ENCODE results near the gene GCLM. TPM values are rescaled to one million over a fixed set of nuclear protein-coding genes. Genes with fewer than 3 reads are reported as not detected.

The GCLM gene
- total and polyA plus RNA-seq, 12 donors = 1.9 to 15.5 (median 10.1) TPM

DNA sequence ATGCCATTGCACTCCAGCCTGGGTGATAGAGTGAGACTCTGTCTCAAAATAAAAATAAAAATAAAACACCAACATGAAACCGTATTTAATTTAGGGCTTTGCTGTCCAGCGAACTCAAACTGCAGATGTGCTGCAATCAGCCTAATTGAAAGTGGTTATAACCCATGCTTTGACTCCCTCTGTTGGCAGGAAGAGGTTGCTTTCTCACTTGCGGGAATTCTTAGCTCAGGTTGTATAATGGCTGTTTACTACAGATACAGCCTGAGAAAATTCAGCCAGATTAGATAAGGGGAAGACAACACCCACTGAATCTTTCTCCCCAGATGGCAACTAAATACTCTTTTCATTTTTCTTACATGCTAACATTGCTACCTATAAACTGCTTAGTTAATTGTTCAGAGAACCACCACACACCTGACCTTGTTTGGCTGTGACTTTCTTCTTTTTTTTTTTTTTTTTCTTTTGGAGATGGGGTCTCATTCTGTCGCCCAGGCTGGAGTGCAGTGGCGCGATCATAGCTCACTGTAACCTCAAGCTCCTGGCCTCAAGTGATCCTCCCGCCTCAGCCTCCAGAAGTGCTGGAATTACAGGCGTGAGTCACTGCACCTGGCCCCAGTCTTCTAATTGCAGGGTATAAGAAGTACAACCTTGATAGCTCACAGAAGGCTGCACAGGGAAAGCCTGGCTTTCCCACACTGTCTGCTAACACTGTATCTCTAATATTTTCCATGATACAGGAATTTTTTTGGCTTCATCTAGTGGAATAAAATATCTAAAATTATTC, 64.8 kb downstream of the GCLM start:
- Histone ChIP-seq H3K4me1 (peaks cover 4 to 40% (median 30%) of the 10 kb centered on the region in 9 donors), H3K36me3 (peaks cover 0 to 12% (median 0%) of the 10 kb centered on the region in 9 donors), H3K9me3 (no peaks in the 10 kb centered on the region), H3K4me3 (no peak overlapping the region), H3K27me3 (no peaks in the 10 kb centered on the region), H3K27ac (peak overlapping the region in 5 of 10 donors; percentile 3 to 98 (median 45))
- TF ChIP-seq, protein P1, sequence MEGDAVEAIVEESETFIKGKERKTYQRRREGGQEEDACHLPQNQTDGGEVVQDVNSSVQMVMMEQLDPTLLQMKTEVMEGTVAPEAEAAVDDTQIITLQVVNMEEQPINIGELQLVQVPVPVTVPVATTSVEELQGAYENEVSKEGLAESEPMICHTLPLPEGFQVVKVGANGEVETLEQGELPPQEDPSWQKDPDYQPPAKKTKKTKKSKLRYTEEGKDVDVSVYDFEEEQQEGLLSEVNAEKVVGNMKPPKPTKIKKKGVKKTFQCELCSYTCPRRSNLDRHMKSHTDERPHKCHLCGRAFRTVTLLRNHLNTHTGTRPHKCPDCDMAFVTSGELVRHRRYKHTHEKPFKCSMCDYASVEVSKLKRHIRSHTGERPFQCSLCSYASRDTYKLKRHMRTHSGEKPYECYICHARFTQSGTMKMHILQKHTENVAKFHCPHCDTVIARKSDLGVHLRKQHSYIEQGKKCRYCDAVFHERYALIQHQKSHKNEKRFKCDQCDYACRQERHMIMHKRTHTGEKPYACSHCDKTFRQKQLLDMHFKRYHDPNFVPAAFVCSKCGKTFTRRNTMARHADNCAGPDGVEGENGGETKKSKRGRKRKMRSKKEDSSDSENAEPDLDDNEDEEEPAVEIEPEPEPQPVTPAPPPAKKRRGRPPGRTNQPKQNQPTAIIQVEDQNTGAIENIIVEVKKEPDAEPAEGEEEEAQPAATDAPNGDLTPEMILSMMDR (IDR thresholded peaks at IDR 0.05) = peak; percentile 61 to 87 (median 73)
- ATAC-seq (peak in 1 of 8 donors; percentile 23), DNase-seq (peak in 1 of 2 donors; percentile 62)
- intact Hi-C loops (cut with DNase I) = loop anchor here (2.0 to 10.0 kb wide), 14 partner anchors 37 to 542 kb away; partner anchors contain the start of genes DR1 (in 2 of the 10) and FNBP1L (in 2 of the 10)
- 50 to 51% methylated on average over 8 of the region's 8 CpGs for WGBS, 2 donors

DNA sequence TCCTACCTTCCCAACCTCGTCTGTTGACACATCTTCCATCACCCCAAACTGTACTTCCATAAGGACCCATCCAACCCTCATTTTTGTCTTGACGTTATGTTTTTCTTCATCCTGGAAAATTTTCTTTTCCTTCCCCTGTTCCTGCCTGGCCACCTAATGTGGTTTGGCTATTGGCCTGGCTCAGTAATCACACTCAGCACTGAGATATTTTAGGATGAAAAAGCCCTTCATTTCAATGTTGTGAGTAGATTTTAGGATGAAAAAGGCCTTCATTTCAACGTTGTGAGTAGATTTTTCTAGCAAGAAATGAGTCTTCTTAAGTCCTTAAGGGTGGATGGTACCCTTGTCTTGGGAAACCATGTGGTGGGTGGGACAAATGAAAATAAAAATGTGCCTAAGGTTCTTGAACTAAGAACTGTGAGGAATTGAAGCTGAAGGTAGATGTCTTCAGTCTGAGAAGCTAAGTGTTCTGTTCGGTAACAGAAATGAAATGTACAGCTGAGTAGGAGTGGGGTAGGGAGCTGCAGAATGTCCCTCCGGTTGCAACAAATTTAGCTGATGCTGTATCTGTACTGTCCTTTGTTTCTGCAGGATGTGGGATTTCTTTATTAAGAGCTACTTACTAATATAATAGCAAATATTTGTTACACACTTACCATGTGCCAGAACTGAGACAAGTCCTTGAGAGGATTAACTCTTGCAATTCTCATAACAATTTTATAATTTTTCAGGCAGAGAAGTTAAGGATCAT, 66.3 kb downstream of the GCLM start:
- ATAC-seq = no peak
- Histone ChIP-seq H3K4me1 (peaks cover 4 to 39% (median 23%) of the 10 kb centered on the region in 9 donors), H3K27me3 (no peaks in the 10 kb centered on the region), H3K27ac (no peak overlapping the region), H3K4me3 (no peak overlapping the region), H3K9me3 (no peaks in the 10 kb centered on the region), H3K36me3 (peaks cover 0 to 12% (median 0%) of the 10 kb centered on the region in 9 donors)
- TF ChIP-seq, protein P1 (IDR thresholded peaks at IDR 0.05) = no peak
- intact Hi-C loops (cut with DNase I) = loop anchor here in 8 of 10 donors (5.0 to 10.0 kb wide), 8 partner anchors 36 to 538 kb away; no protein-coding TSS in a partner anchor
- no peak for DNase-seq
- 85 to 89% methylated on average over 5 of the region's 5 CpGs for WGBS, 2 donors

DNA sequence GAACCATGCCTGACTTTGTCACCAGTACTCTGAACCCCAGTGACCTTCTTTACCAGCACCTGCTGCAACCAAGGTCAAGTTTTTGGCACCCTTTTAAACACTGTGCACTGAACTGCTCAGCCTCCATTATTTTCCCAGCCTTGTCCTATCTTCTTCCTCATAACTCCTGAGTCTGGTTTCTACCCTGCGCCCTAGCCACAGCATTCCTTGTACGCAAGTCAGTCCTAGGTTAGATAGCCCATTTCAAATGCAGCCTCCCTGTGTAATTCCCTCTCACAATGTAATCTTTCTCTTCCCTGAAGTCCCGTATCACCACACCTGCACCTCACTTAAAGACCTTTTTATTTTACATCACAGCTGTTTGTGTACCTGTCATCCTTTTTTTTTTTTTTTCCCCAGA, 67.5 kb downstream of the GCLM start:
- Histone ChIP-seq H3K9me3 (no peaks in the 10 kb centered on the region), H3K4me1 (peaks cover 4 to 37% (median 23%) of the 10 kb centered on the region in 9 donors), H3K27ac (no peak overlapping the region), H3K36me3 (peaks cover 0 to 12% (median 0%) of the 10 kb centered on the region in 9 donors), H3K4me3 (no peak overlapping the region), H3K27me3 (no peaks in the 10 kb centered on the region)
- intact Hi-C loops (cut with DNase I) = loop anchor here in 8 of 10 donors (5.0 to 10.0 kb wide), 8 partner anchors 34 to 537 kb away; no protein-coding TSS in a partner anchor
- 98 to 99% methylated on average over 3 of the region's 3 CpGs for WGBS, 2 donors
- ATAC-seq = no peak
- TF ChIP-seq, protein P1 (IDR thresholded peaks at IDR 0.05) = no peak
- DNase-seq = no peak

DNA sequence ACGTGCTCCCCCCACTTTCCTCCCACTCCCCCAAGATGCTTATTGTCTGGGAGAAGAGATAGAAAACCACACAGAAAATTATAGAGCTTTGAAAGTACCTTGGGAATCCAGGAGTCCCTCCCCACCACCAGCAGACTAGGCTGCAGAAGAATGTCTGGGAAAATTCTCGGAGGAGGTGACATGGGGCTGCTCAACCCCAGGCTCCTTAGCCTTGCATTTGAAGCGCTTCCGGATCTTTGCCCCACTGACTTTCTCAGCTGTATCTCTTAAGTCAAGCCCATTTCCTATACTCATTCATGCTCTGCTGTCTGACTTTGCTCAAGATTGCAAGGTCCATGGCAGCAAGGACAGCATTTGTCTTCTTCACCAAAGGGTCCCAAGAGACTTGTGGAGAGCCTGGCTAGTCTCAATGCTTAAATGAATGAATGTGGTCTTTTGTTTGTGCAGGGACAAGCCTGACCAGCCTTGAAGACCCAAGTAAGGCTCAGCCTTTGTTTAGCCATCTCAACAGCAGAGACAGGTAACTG, 68.2 kb downstream of the GCLM start:
- peaks cover 0 to 12% (median 0%) of the 10 kb centered on the region in 9 donors for H3K36me3 ChIP-seq
- no peak for ATAC-seq
- TF ChIP-seq, protein P1 (IDR thresholded peaks at IDR 0.05) = no peak
- no peak for DNase-seq
- 90 to 93% methylated on average over 4 of the region's 4 CpGs for WGBS, 2 donors
- no peak overlapping the region for H3K27ac ChIP-seq
- H3K4me3 ChIP-seq = no peak overlapping the region
- intact Hi-C loops (cut with DNase I) = loop anchor here in 8 of 10 donors (5.0 to 10.0 kb wide), 8 partner anchors 34 to 536 kb away; no protein-coding TSS in a partner anchor
- H3K4me1 ChIP-seq = peaks cover 4 to 35% (median 23%) of the 10 kb centered on the region in 9 donors
- H3K27me3 ChIP-seq = no peaks in the 10 kb centered on the region
- no peaks in the 10 kb centered on the region for H3K9me3 ChIP-seq

Data from heart right ventricle (tissue), 16 donors.